GM23338 (cell line): ENCODE data around the gene STRN3. TPM values are rescaled to one million over a fixed set of nuclear protein-coding genes. Genes with fewer than 3 reads are reported as not detected.

ENCODE experiments used
- ATAC-seq: fragments of 200-7000 bp; cut with Tn5 transposase; 3 replicates; pipeline ENCODE4 v1.9.1; 2020
- DNase-seq: peaks from one replicate; pipeline ENCODE4 v3.0.0-alpha.2; 2015; ENCODE audit warnings: low spot score
- H2AFZ ChIP-seq: fragments of 200-600 bp; sonication (generic); 2 replicates; pipeline ENCODE4 v1.8.0; 2016; ENCODE audit warnings: antibody characterized with exemption, mild to moderate bottlenecking, moderate library complexity
- H3F3A ChIP-seq: fragments of 200-600 bp; sonication (generic); replicated peaks from 2 replicates; pipeline ENCODE4 v1.8.0; 2017; ENCODE audit warnings: antibody characterized with exemption, mixed run types, low read depth
- H3K27ac ChIP-seq: fragments of 200-600 bp; sonication (generic); 2 replicates; pipeline ENCODE4 v1.6.1; 2016; ENCODE audit warnings: low read depth
- H3K27me3 ChIP-seq: fragments of 200-600 bp; sonication (generic); 2 replicates; pipeline ENCODE4 v1.8.0; 2016; ENCODE audit warnings: mild to moderate bottlenecking, mixed run types, moderate library complexity; ENCODE audit not compliant: insufficient read depth
- H3K36me3 ChIP-seq: fragments of 200-600 bp; sonication (generic); 2 replicates; pipeline ENCODE4 v1.8.0; 2016; ENCODE audit warnings: mild to moderate bottlenecking; ENCODE audit not compliant: insufficient read depth
- H3K4me1 ChIP-seq: fragments of 200-600 bp; sonication (generic); 2 replicates; pipeline ENCODE4 v1.8.0; 2016; ENCODE audit warnings: mild to moderate bottlenecking, moderate library complexity; ENCODE audit not compliant: insufficient read depth
- H3K4me2 ChIP-seq: fragments of 200-600 bp; sonication (generic); 2 replicates; pipeline ENCODE4 v1.7.1; 2017; ENCODE audit warnings: mixed run types
- H3K4me3 ChIP-seq: fragments of 200-600 bp; sonication (generic); 2 replicates; pipeline ENCODE4 v1.6.1; 2016; ENCODE audit warnings: mixed run types
- H3K79me2 ChIP-seq: fragments of 200-600 bp; sonication (generic); replicated peaks from 2 replicates; pipeline ENCODE4 v1.8.0; 2017; ENCODE audit warnings: mild to moderate bottlenecking; ENCODE audit not compliant: insufficient read depth
- H3K9me2 ChIP-seq: fragments of 200-600 bp; sonication (generic); 2 replicates; pipeline ENCODE4 v1.8.0; 2017; ENCODE audit not compliant: insufficient read depth
- H4K20me1 ChIP-seq: fragments of 200-600 bp; sonication (generic); replicated peaks from 2 replicates; pipeline ENCODE4 v1.8.0; 2017; ENCODE audit warnings: mild to moderate bottlenecking; ENCODE audit not compliant: insufficient read depth
- H3K27ac Mint-ChIP-seq: 2 replicates; pipeline ENCODE4 v1.8.0; 2020; ENCODE audit warnings: inconsistent platforms, mild to moderate bottlenecking, moderate library complexity, mixed read lengths
- H3K27me3 Mint-ChIP-seq: 3 replicates; pipeline ENCODE4 v1.8.0; 2022; ENCODE audit warnings: low read depth, mild to moderate bottlenecking, moderate library complexity, mixed read lengths, inconsistent platforms; ENCODE audit not compliant: insufficient read depth, poor library complexity
- H3K36me3 Mint-ChIP-seq: 3 replicates; pipeline ENCODE4 v1.8.0; 2021; ENCODE audit warnings: low read depth, mild to moderate bottlenecking, inconsistent platforms, moderate library complexity, mixed read lengths
- H3K4me1 Mint-ChIP-seq: 3 replicates; pipeline ENCODE4 v1.8.0; 2020; ENCODE audit warnings: mild to moderate bottlenecking, inconsistent platforms, mixed read lengths
- H3K4me3 Mint-ChIP-seq: 3 replicates; pipeline ENCODE4 v1.8.0; 2021; ENCODE audit warnings: moderate library complexity, mild to moderate bottlenecking, inconsistent platforms, mixed read lengths
- H3K9me3 Mint-ChIP-seq: 3 replicates; pipeline ENCODE4 v1.8.0; 2020; ENCODE audit warnings: moderate library complexity, mild to moderate bottlenecking, inconsistent platforms, mixed read lengths
- CREB1 ChIP-seq: fragments of 250-450 bp; sonication (Bioruptor Pico); IDR thresholded peaks from 2 replicates; pipeline ENCODE4 v1.5.0; 2020; ENCODE audit warnings: low read depth, mild to moderate bottlenecking, moderate library complexity
- EZH2 ChIP-seq: fragments of 200-600 bp; sonication (generic); IDR thresholded peaks from one replicate; pipeline ENCODE4 v1.8.0; 2017; ENCODE audit warnings: antibody characterized with exemption, mild to moderate bottlenecking, low read depth; ENCODE audit not compliant: unreplicated experiment
- EZH2phosphoT487 ChIP-seq: fragments of 200-600 bp; sonication (generic); IDR thresholded peaks from one replicate; pipeline ENCODE4 v1.8.1; 2018; ENCODE audit warnings: antibody characterized with exemption; ENCODE audit not compliant: unreplicated experiment
- JUNB ChIP-seq: IDR thresholded peaks from one replicate; pipeline ENCODE4 v1.6.1; 2016; ENCODE audit warnings: antibody characterized with exemption; ENCODE audit not compliant: unreplicated experiment
- NANOG ChIP-seq: IDR thresholded peaks from 2 replicates; pipeline ENCODE4 v1.6.1; 2016; ENCODE audit warnings: antibody characterized with exemption, borderline replicate concordance
- POLR2AphosphoS5 ChIP-seq: IDR thresholded peaks from 2 replicates; pipeline ENCODE4 v1.6.1; 2016; ENCODE audit warnings: antibody characterized with exemption, low read depth
- STAT1 ChIP-seq: IDR thresholded peaks from one replicate; pipeline ENCODE4 v1.6.1; 2016; ENCODE audit warnings: antibody characterized with exemption; ENCODE audit not compliant: unreplicated experiment
- ZNF114 ChIP-seq: fragments of 250-450 bp; sonication (Bioruptor Pico); IDR thresholded peaks from 2 replicates; pipeline ENCODE4 v1.5.0; 2020; ENCODE audit warnings: mild to moderate bottlenecking, moderate library complexity
- ZNF331 ChIP-seq: fragments of 250-450 bp; sonication (Bioruptor Pico); IDR thresholded peaks from 2 replicates; pipeline ENCODE4 v1.5.0; 2020; ENCODE audit warnings: low read depth, mild to moderate bottlenecking, moderate library complexity
- polyA plus RNA-seq: library from polyadenylated mRNA; unstranded; fragments of >200 nt; fragmentation: Nextera tagmentation; extraction: Ambion mirVana; gene quantifications from 2 replicates; pipeline ENCODE4 v1.2.1, GENCODE V29; 2016
- total RNA-seq: library from RNA; depleted of rRNA; stranded (reverse); fragments of >200 nt; shearing (Covaris generic); gene quantifications from 2 replicates; pipeline ENCODE4 v1.2.3, GENCODE V29; 2014
- TF ChIP-seq, protein P1 (sequence below): IDR thresholded peaks from 2 replicates; pipeline ENCODE4 v1.6.1; 2016; ENCODE audit warnings: antibody characterized with exemption
- TF ChIP-seq, protein P2 (sequence below): fragments of 250-450 bp; sonication (Bioruptor Pico); IDR thresholded peaks from 2 replicates; pipeline ENCODE4 v1.5.0; 2020; ENCODE audit warnings: mild to moderate bottlenecking, moderate library complexity
- TF ChIP-seq, protein P3 (sequence below): IDR thresholded peaks from one replicate; pipeline ENCODE4 v1.6.1; 2018; ENCODE audit warnings: antibody characterized with exemption; ENCODE audit not compliant: unreplicated experiment
- TF ChIP-seq, protein P4 (sequence below), 2 experiments: fragments of 200-600 bp in 1 of 2; sonication (generic) in 1 of 2; conservative IDR thresholded peaks; 2 replicates each; pipeline versions ENCODE4 v1.5.1 to v1.6.1; 2016 to 2017; ENCODE audit warnings: antibody characterized with exemption in 2 of 2, low read depth in 2 of 2, mild to moderate bottlenecking in 2 of 2, moderate library complexity in 1 of 2

The STRN3 gene
- total and polyA plus RNA-seq, 2 experiments from 2014 or later: 35.0 to 40.6 TPM

GRCh38 chr14:30995689-30996088 lies 30.5 kb downstream of the STRN3 start:
- ATAC-seq (no peak), DNase-seq (no peak)
- H3K9me2 ChIP-seq: no peaks in the 10 kb centered on the region; the same call in 1 of the 2 replicates
- no peaks in the 10 kb centered on the region for H3K27me3 ChIP-seq
- TF ChIP-seq ZNF331 (no peak), STAT1 (no peak), ZNF114 (CRISPR knock-in tag) (no peak), POLR2AphosphoS5 (no peak), CREB1 (CRISPR knock-in tag) (no peak), JUNB (no peak), NANOG (no peak), EZH2phosphoT487 (no peak), EZH2 (no peak)
- TF ChIP-seq, protein P1, sequence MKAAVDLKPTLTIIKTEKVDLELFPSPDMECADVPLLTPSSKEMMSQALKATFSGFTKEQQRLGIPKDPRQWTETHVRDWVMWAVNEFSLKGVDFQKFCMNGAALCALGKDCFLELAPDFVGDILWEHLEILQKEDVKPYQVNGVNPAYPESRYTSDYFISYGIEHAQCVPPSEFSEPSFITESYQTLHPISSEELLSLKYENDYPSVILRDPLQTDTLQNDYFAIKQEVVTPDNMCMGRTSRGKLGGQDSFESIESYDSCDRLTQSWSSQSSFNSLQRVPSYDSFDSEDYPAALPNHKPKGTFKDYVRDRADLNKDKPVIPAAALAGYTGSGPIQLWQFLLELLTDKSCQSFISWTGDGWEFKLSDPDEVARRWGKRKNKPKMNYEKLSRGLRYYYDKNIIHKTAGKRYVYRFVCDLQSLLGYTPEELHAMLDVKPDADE: no peak
- TF ChIP-seq, protein P2, sequence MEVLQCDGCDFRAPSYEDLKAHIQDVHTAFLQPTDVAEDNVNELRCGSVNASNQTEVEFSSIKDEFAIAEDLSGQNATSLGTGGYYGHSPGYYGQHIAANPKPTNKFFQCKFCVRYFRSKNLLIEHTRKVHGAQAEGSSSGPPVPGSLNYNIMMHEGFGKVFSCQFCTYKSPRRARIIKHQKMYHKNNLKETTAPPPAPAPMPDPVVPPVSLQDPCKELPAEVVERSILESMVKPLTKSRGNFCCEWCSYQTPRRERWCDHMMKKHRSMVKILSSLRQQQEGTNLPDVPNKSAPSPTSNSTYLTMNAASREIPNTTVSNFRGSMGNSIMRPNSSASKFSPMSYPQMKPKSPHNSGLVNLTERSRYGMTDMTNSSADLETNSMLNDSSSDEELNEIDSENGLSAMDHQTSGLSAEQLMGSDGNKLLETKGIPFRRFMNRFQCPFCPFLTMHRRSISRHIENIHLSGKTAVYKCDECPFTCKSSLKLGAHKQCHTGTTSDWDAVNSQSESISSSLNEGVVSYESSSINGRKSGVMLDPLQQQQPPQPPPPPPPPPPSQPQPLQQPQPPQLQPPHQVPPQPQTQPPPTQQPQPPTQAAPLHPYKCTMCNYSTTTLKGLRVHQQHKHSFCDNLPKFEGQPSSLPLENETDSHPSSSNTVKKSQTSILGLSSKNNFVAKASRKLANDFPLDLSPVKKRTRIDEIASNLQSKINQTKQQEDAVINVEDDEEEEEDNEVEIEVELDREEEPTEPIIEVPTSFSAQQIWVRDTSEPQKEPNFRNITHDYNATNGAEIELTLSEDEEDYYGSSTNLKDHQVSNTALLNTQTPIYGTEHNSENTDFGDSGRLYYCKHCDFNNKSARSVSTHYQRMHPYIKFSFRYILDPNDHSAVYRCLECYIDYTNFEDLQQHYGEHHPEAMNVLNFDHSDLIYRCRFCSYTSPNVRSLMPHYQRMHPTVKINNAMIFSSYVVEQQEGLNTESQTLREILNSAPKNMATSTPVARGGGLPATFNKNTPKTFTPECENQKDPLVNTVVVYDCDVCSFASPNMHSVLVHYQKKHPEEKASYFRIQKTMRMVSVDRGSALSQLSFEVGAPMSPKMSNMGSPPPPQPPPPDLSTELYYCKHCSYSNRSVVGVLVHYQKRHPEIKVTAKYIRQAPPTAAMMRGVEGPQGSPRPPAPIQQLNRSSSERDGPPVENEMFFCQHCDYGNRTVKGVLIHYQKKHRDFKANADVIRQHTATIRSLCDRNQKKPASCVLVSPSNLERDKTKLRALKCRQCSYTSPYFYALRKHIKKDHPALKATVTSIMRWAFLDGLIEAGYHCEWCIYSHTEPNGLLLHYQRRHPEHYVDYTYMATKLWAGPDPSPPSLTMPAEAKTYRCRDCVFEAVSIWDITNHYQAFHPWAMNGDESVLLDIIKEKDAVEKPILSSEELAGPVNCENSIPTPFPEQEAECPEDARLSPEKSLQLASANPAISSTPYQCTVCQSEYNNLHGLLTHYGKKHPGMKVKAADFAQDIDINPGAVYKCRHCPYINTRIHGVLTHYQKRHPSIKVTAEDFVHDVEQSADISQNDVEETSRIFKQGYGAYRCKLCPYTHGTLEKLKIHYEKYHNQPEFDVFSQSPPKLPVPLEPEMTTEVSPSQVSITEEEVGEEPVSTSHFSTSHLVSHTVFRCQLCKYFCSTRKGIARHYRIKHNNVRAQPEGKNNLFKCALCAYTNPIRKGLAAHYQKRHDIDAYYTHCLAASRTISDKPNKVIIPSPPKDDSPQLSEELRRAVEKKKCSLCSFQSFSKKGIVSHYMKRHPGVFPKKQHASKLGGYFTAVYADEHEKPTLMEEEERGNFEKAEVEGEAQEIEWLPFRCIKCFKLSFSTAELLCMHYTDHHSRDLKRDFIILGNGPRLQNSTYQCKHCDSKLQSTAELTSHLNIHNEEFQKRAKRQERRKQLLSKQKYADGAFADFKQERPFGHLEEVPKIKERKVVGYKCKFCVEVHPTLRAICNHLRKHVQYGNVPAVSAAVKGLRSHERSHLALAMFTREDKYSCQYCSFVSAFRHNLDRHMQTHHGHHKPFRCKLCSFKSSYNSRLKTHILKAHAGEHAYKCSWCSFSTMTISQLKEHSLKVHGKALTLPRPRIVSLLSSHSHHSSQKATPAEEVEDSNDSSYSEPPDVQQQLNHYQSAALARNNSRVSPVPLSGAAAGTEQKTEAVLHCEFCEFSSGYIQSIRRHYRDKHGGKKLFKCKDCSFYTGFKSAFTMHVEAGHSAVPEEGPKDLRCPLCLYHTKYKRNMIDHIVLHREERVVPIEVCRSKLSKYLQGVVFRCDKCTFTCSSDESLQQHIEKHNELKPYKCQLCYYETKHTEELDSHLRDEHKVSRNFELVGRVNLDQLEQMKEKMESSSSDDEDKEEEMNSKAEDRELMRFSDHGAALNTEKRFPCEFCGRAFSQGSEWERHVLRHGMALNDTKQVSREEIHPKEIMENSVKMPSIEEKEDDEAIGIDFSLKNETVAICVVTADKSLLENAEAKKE (CRISPR knock-in tag): no peak
- TF ChIP-seq, protein P3, sequence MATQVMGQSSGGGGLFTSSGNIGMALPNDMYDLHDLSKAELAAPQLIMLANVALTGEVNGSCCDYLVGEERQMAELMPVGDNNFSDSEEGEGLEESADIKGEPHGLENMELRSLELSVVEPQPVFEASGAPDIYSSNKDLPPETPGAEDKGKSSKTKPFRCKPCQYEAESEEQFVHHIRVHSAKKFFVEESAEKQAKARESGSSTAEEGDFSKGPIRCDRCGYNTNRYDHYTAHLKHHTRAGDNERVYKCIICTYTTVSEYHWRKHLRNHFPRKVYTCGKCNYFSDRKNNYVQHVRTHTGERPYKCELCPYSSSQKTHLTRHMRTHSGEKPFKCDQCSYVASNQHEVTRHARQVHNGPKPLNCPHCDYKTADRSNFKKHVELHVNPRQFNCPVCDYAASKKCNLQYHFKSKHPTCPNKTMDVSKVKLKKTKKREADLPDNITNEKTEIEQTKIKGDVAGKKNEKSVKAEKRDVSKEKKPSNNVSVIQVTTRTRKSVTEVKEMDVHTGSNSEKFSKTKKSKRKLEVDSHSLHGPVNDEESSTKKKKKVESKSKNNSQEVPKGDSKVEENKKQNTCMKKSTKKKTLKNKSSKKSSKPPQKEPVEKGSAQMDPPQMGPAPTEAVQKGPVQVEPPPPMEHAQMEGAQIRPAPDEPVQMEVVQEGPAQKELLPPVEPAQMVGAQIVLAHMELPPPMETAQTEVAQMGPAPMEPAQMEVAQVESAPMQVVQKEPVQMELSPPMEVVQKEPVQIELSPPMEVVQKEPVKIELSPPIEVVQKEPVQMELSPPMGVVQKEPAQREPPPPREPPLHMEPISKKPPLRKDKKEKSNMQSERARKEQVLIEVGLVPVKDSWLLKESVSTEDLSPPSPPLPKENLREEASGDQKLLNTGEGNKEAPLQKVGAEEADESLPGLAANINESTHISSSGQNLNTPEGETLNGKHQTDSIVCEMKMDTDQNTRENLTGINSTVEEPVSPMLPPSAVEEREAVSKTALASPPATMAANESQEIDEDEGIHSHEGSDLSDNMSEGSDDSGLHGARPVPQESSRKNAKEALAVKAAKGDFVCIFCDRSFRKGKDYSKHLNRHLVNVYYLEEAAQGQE: no peak
- TF ChIP-seq, protein P4, sequence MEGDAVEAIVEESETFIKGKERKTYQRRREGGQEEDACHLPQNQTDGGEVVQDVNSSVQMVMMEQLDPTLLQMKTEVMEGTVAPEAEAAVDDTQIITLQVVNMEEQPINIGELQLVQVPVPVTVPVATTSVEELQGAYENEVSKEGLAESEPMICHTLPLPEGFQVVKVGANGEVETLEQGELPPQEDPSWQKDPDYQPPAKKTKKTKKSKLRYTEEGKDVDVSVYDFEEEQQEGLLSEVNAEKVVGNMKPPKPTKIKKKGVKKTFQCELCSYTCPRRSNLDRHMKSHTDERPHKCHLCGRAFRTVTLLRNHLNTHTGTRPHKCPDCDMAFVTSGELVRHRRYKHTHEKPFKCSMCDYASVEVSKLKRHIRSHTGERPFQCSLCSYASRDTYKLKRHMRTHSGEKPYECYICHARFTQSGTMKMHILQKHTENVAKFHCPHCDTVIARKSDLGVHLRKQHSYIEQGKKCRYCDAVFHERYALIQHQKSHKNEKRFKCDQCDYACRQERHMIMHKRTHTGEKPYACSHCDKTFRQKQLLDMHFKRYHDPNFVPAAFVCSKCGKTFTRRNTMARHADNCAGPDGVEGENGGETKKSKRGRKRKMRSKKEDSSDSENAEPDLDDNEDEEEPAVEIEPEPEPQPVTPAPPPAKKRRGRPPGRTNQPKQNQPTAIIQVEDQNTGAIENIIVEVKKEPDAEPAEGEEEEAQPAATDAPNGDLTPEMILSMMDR (conservative IDR thresholded peaks at IDR 0.05; ENCODE audit: low read depth in 2 of 2): no peak
- peaks cover 100% of the 10 kb centered on the region for H3K79me2 ChIP-seq
- H3K9me3 Mint-ChIP-seq: peaks cover 11% of the 10 kb centered on the region; the same call in 2 of the 3 replicates
- H3K4me3 ChIP-seq: no peak overlapping the region
- 0 out of 2 replicates have a peak, but pooled peaks cover 14% of the 10 kb centered on the region for H3F3A ChIP-seq
- H3K27ac ChIP-seq: no peak overlapping the region
- peaks cover 53% of the 10 kb centered on the region for H3K4me1 Mint-ChIP-seq
- H3K4me1 ChIP-seq: peaks cover 60% of the 10 kb centered on the region
- no peak overlapping the region for H2AFZ ChIP-seq
- peak overlapping the region; percentile 57; the same call in 1 of the 2 replicates for H3K4me2 ChIP-seq
- peaks cover 22% of the 10 kb centered on the region; the same call in 2 of the 3 replicates for H3K36me3 Mint-ChIP-seq
- H3K27ac Mint-ChIP-seq: no peak overlapping the region
- no peaks in the 10 kb centered on the region; the same call in 1 of the 2 replicates for H3K36me3 ChIP-seq
- H3K4me3 Mint-ChIP-seq: no peak overlapping the region
- H4K20me1 ChIP-seq: peaks cover 29% of the 10 kb centered on the region
- peaks cover 6% of the 10 kb centered on the region for H3K27me3 Mint-ChIP-seq
